ENCODE data around the gene TAF11L12.
"Not testable (repeated sequence)": the region's sequence is repeated elsewhere in the genome, so short reads cannot be mapped to it uniquely, and the experiment has no call there.

The TAF11L12 gene

DNA sequence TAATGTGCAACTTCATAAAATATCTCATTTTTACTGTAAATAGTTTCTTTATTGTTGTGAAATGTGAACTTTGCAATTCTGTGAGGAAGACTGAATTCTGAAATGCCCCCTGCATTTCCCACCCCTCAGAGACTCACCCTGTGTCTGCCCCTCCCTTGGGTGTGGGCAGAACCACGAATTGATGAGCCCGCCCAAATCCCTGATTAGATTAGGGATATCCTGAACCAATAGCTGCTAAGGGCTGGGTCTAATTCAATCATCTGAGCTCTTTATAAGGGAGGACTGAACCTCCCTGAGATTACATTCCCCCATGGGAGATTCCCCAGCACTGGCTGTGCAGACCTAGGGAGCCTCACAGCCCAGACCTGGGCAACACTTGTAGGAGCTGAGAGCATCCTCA, at the start of gene TAF11L12:
Gene TAF11L12 (plus strand): TSS at position 301 of the 400 bp plus-strand sequence.
- DNase-seq = not testable (repeated sequence)

DNA sequence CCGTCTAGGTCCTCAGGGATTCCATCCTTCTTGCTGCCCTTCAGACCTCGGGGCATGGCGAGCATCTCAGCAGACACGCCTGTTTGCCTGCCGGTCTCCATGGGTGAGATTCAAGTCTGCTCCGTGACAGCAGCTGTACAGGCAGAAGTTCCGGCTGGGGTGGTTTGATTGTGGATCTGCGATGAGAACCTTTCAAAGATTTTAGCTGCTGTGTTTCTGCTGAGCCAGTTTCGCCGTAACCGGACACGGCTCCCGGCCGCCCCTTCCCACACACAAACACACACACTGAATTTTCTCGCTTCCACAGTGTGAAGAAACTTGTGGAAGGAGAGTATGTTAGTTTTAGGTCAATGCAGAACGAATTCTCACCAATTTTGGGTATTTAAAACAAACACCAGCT, 24.5 kb upstream of the TAF11L12 start, which contains the start of gene TAF11L7:
Gene TAF11L7 (minus strand): TSS at position 101 of the 400 bp plus-strand sequence.
- DNase-seq = not testable (repeated sequence)

DNA sequence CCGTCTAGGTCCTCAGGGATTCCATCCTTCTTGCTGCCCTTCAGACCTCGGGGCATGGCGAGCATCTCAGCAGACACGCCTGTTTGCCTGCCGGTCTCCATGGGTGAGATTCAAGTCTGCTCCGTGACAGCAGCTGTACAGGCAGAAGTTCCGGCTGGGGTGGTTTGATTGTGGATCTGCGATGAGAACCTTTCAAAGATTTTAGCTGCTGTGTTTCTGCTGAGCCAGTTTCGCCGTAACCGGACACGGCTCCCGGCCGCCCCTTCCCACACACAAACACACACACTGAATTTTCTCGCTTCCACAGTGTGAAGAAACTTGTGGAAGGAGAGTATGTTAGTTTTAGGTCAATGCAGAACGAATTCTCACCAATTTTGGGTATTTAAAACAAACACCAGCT, 19.3 kb upstream of the TAF11L12 start, which contains the start of gene TAF11L8:
Gene TAF11L8 (minus strand): TSS at position 101 of the 400 bp plus-strand sequence.
- not testable (repeated sequence) for DNase-seq

DNA sequence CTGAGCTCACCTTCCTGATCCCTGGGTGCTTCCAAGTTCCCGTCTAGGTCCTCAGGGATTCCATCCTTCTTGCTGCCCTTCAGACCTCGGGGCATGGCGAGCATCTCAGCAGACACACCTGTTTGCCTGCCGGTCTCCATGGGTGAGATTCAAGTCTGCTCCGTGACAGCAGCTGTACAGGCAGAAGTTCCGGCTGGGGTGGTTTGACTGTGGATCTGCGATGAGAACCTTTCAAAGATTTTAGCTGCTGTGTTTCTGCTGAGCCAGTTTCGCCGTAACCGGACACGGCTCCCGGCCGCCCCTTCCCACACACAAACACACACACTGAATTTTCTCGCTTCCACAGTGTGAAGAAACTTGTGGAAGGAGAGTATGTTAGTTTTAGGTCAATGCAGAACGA, 15.9 kb upstream of the TAF11L12 start, which contains the start of gene TAF11L9:
Gene TAF11L9 (minus strand): TSS at position 140 of the 400 bp plus-strand sequence.
- DNase-seq = not testable (repeated sequence)

DNA sequence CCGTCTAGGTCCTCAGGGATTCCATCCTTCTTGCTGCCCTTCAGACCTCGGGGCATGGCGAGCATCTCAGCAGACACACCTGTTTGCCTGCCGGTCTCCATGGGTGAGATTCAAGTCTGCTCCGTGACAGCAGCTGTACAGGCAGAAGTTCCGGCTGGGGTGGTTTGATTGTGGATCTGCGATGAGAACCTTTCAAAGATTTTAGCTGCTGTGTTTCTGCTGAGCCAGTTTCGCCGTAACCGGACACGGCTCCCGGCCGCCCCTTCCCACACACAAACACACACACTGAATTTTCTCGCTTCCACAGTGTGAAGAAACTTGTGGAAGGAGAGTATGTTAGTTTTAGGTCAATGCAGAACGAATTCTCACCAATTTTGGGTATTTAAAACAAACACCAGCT, 12.5 kb upstream of the TAF11L12 start, which contains the start of gene TAF11L10:
Gene TAF11L10 (minus strand): TSS at position 101 of the 400 bp plus-strand sequence.
- DNase-seq = not testable (repeated sequence)

DNA sequence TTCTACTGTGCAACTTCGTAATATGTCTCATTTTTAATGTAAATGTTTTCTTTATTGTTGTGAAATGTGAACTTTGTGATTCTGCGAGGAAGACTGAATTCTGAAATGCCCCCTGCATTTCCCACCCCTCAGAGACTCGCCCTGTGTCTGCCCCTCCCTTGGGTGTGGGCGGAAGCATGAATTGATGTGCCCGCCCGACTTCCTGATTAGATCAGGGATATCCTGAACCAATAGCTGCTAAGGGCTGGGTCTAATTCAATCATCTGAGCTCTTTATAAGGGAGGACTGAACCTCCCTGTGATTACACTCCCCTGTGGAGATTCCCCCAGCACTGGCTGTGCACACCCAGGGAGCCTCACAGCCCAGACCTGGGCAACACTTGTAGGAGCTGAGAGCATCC, 6.3 kb upstream of the TAF11L12 start, which contains the start of gene TAF11L11:
Gene TAF11L11 (plus strand): TSS at position 304 of the 400 bp plus-strand sequence.
- DNase-seq = not testable (repeated sequence)

DNA sequence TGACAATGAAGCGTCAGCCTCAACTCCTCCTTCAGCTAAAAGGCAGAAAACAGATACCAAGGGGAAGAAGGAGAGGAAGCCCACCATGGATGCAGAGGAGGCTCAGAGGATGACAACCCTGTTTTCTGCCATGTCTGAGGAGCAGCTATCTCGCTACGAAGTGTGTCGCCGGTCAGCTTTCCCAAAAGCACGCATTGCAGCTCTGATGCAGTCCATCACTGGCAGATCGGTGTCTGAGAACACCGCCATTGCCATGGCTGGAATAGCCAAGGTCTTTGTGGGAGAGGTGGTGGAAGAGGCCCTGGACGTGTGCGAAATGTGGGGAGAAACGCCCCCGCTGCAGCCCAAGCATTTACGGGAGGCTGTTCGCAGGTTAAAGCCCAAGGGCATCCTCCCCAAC, 5.2 kb upstream of the TAF11L12 start:
- DNase-seq = no peak

DNA sequence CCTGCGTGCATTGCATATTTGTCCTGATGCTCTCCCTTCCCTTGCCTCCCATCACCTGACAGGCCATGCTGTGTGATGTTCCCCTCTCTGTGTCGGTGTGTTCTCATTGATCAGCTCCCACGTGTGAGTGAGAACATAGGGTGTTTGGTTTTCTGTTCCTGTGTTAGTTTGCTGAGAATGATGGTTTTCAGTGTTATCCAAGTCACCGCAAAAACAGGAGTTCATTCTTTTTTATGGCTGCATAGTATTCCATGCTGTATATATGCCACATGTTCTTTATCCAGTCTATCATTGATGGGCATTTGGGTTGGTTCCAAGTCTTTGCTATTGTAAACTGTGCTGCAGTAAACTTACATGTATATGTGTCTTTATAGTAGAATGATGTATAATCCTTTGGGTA, 2.7 kb upstream of the TAF11L12 start:
- not testable (repeated sequence) for DNase-seq

DNA sequence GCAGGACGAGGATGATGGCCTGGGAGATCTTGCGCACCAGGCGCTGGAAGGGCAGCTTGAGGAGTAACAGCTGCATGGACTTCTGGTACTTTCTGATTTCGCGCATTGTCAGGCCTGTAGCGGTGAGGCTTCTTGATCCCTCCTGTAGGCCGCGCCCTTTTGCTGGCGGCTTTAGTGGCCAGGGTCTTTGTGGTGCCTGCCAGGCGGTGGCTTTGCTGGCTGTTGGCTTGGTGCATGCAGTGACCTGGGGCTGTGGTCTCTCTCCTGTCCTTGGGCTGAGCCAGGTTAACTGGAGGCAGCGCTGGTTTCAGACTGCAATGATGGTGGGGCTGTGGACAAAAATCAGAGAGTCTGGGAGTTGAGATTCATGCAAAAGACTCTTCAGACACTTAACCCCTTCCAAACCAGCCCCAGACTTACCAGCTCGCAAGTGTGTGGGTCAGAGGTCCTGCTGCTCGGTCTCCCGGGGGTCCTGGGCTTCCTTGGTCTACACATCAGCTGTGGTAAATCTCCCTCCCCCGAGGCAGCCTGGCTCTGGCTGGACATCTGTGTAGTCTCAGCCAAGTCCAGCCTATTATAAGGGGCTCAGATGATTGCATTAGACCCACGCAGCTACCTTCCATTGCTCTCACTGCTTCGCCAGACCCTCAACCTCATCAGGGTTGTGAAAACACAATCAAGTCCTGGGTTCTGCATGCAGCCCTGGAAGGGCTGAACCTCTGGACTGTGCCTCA, 4.8 kb downstream of the TAF11L12 start:
- DNase-seq = no peak

DNA sequence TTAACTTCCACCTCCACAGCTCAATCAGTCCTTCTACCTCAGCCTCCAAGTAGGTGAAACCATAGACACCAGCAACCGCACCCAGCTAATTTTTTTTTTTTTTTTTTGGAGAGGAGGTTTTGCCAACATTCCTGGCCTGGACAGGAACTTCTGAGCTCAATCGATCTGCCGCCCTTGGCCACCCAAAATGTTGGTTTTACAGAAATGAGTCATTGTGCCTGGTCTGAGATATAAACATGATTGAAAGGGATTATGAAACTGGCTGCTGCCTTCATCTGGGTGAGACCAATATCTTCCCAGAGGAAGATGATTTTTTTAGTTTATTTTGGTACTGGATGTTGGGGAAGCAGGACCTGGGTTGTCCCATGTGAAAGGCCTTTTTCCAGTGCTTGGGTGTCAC, 9.2 kb downstream of the TAF11L12 start:
- DNase-seq = no peak

DNA sequence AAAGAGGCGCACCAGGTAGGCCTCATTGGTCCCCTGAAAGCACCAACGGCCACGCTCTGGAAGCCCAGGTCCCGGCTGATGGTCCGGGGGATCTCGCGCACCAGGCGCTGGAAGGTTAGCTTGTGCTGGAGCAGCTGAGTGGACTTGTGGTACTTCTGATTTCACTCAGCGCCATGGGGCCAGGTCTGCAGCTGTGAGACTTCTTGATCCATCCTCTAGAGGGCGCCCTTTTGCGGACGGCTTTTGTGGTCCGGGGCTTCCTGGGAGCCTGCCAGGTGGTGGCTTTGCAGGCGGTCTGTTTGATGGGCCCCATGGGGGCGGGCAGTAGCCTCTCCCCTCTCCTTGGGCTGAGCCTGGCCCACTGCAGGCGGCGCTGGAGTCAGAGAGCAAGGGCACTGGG, 10.4 kb downstream of the TAF11L12 start:
- no peak for DNase-seq

DNA sequence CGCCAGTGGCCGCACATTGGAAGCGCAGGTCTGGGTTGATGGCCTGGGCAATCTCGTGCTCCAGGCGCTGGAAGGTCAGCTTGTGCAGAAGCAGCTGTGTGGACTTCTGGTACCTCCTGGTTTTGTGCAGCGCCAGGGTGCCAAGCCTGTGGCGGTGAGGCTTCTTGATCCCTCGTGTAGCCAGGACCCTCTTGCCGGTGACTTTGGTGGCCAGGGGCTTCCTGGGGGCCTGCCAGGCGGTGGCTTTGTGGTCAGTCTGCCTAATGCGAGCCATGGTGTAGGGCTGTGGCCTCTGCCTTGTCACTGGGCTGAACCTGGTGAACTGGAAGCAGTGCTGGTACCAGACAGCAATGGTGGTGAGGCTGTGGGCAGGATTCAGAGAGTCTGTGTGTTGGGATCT, 15.5 kb downstream of the TAF11L12 start:
- no peak for DNase-seq

DNA sequence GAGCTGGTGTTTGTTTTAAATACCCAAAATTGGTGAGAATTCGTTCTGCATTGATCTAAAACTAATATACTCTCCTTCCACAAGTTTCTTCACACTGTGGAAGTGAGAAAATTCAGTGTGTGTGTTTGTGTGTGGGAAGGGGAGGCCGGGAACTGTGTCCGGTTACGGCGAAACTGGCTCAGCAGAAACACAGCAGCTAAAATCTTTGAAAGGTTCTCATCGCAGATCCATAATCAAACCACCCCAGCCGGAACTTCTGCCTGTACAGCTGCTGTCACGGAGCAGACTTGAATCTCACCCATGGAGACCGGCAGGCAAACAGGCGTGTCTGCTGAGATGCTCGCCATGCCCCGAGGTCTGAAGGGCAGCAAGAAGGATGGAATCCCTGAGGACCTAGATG, 21.6 kb downstream of the TAF11L12 start, which contains the start of gene TAF11L13:
Gene TAF11L13 (plus strand): TSS at position 301 of the 400 bp plus-strand sequence.
- not testable (repeated sequence) for DNase-seq

DNA sequence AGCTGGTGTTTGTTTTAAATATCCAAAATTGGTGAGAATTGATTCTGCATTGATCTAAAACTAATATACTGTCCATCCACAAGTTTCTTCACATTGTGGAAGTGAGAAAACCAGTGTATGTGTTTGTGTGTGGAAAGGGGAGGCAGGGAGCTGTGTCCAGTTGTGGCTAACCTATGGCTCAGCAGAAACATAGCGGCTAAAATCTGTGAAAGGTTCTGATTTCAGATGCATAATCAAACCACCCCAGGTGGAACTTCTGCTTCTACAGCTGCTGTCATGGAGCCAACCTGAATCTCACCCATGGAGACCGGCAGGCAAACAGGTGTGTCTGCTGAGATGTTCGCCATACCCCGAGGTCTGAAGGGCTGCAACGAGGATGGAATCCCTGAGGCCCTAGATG, 24.0 kb downstream of the TAF11L12 start, which contains the start of gene TAF11L14:
Gene TAF11L14 (plus strand): TSS at position 301 of the 400 bp plus-strand sequence.
- DNase-seq = no peak

DNA sequence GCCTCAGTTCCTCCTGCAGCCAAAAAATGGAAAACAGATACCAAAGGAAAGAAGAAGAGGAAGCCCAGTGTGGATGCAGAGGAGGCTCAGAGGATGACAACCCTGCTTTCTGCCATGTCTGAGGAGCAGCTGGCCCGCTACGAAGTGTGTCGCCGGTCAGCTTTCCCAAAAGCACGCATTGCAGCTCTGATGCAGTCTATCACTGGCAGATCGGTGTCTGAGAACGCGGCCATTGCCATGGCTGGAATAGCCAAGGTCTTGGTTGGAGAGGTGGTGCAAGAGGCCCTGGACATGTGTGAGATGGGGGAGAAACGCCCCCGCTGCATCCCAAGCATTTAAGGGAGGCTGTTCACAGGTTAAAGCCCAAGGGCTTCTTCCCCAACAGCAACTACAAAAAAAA, 39.0 kb downstream of the TAF11L12 start:
- DNase-seq = not testable (repeated sequence)

DNA sequence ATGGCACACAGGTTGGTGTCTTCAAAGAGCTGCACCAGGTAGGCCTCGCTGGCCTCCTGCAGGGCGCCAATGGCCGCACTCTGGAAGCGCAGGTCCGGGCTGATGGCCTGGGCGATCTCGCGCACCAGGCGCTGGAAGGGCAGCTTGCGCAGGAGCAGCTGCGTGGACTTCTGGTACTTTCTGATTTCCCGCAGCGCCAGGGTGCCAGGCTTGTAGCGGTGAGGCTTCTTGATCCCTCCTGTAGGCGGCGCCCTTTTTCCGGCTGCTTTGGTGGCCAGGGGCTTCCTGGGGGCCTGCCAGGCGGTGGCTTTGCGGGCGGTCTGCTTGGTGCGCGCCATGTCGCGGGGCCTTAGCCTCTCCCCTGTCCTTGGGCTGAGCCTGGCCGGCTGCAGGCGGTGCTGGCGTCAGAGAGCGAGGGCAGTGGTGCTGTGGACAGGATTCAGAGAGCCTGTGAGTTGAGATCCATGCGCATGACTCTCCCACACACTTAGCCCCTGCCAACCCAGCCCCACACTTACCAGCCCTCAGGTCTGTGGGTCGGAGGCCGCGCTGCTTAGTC, 45.1 kb downstream of the TAF11L12 start:
- not testable (repeated sequence) for DNase-seq

DNA sequence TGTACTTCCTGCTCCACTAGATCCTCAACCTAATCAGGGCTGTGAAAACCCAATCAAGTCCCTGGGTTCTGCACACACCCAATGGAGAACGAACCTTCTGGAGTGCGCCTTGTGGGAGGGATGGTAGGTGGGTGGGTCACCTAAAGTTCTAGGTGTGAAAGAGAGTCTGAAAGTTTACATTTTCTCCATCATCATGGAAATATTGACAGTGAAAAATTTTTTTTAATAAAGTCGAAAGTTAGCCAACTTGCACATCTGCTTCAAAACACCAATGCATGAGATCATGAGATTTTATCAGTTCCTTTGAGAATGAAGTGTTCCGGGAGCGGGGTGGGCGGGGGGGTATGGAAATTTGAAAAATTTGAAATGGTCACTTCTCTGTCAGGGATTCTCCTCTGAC, 45.7 kb downstream of the TAF11L12 start:
- DNase-seq = no peak
